Stimulated activated CD4-positive, alpha-beta T cell treated with anti-CD3 and anti-CD28 coated beads, Interleukin-4, amount 100 ng/mL, for 24 hours (primary cell): ENCODE results near the gene SEZ6.

ENCODE experiments used
- DNase-seq: peaks from one replicate; pipeline ENCODE4 v3.0.0-alpha.2; 2020

The SEZ6 gene

DNA sequence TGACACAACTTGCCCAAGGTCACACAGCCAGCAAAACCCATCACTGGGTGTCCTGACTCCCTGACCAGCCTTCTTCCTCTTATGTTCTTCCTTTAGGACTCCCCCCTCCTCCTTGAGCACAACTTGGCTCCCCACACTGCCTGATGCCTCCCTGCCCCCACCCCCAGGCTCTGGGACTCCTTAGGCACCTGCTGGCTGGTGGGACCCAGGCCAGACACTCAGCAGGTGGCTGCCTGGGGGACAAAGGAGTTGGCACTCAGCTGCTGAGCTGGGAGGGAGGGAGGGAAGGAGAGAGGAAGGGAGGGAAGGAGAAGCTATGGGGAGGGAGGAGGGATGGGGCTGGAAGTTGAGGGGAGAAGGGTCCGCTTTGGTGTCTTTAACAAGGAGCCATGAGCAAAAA lies 8.0 kb downstream of the SEZ6 start:
- DNase-seq: no peak

DNA sequence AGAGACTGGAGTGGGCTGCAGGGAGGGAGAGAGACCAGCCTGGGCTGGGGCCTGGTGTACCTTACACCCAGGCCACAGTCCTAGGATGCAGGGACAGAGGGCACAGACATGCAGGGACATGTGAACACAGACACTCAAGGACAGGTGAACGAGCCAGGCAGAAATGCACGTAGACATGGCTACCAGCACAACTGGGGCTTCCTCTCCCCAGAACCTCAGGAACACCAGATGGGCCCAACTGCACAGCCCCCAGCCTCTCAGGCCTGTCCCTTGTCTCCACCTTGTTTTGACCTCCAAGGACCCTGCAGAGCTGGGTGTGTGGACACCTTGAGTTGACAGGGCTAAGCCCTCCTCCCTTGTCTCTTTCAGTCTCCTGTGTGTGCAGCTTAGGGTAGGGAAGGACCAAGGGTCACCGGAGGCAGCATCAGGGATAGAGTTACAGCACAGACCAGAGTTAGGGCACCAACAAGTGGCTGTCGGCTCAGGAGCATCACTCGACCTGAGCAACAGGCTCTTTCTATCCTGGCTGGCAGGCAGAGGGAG lies 9.2 kb downstream of the SEZ6 start:
- DNase-seq: no peak

DNA sequence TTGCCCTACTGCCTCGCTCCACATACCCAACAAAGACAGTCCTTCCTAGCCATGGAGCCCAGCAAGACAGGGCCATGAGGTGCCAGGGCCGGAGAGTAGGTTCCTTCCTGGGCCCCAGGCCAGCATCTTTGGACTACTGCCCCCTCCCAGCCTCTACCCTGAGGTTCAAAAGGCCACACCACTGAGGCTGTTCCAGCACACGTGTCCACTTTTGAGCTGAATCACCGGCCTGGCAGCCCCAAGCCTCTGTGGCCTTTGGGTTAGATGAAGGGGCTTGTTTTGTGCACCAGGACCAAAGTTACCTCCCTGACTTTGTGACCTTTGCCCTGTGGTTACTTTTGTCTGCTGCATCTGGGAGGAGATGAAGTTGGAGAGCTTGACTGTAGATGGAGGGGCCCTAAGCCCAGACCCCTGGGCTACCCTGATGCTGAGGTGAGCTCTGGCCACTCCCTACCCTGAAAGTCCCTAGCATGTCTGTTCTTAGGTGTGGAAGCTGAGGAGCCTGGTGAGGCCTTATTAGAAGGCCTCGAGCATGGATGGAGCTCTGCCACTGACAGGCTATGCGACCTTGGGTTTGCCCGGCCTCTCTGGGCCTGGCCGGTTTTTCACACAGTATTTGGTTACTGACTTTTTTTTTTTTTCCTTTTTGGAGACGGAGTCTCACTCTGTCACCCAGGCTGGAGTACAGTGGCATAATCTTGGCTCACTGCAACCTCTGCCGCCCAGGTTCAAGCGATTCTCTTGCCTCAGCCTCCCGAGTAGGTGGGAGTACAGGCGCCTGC lies 12.0 kb downstream of the SEZ6 start:
- DNase-seq: no peak

DNA sequence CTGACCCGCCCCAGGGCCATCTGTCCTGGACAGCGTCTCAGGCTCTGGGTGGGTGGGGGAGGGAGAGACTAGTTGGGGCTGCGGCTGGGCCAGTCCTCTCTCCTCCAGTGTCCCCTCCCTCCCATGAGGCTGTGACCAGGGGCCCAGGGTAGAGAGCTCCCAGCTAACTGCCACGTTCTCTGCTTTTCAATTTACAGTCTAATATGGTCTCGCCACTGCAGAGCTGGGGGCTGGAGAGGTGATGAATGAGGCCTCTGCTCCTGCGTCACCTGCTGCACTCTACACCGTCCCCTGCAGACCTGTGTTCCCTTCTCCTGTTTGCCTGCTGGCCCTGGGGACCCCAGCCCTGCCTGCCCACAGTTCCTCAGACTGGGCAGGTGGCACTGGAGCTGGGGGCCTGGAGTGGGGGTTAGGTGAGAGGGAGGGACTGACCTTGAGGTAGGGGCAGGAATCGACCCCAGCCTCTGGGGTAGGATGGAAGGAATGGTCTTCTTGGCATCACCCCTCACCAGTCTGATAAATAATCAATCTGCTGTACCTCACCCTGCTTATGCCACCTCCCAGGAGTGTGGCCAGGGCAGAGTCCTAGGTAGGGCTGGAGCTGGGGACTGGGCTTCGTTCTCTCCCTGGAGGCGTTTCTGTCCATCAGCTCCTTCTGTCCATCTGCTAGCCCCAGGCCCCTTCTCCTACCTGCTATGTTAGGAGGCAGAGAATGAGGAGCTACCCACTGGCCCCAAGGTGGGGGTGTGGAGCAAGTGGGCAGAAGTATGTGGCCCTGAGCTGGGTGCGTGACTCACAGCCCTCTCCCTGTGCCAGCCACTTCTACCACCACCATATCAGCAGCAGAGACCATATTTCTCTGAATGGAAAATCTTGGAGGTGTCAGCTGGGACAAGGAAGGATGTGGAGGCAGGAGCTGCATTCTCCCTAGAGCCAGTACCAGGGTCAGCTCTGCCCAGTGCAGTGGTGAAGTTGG lies 12.9 kb downstream of the SEZ6 start:
- DNase-seq: no peak

DNA sequence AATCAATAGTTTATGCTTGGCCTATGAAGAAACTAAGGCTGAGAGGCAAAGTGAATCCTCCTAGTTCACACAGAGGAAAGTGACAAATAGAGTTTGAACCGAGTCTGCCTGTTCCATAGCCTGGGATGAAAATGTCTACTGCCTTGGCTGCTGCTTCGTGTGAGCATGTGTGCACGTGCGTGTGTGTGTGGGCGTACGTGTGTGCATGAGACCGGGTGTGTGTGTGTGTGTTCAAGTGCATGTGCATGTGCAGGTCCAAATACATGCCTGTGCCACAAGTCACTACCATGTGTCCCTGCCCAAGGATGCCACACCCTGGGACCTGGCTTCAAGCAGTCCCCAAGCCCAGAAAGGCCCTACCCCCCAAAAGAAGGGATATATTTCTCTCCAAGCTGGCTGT lies 13.6 kb downstream of the SEZ6 start:
- no peak for DNase-seq

DNA sequence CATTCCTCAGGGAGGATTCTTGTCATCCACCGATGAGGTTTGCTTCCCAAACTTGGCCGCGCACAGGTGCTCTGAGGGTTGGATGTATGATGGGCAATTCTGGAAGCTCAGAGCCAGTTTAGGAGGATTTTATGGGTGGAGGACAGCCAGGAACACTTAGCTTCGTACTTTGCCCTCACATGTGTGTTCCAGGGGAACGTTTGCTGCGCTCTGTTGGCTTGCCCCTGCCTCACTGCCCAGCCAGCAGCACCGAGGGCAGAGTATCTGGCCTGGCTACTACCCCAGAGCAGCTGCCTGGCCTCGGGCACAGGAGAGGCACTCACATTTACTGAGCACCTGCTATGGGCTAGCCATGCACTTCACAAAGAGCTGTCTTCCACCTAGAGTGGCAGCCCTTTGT lies 14.1 kb downstream of the SEZ6 start:
- DNase-seq: no peak

DNA sequence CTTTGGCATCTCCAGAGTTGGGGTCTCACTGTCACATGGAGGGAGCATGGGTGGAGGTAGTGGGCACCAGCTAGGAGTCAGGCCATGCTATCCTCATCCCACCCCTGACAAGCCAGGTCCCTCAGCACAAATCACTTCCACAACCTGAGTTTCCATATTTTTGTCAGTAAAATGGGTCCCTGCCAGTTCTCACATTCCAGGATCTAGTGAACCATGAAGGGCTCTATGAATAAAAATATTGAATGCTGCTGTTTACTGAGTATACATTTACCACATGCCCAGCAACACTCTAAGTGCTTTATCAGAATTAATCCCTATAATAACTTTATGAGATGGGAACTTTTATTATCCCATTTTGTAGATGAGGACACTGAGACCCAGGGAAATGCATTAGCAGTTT lies 16.8 kb downstream of the SEZ6 start:
- no peak for DNase-seq

DNA sequence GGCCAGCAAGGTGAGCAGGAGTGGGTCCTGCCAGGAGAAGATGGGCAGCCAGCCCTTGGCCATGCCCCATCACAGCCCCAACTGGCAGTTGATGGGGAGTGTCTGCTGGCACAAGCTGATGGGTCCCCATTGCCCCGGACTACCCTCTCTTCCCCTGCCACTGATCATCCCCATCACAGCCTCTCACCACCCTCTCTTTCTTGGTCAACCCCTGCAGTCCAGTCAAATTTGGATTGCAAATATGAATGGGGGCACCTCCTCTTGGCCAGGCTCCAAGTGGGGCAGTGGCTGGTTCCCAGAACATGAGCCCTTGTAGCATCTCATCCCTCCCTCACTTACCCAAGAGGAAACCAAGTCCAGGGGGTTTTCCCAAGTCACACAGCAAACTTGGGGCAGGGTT lies 17.4 kb downstream of the SEZ6 start:
- DNase-seq: no peak

DNA sequence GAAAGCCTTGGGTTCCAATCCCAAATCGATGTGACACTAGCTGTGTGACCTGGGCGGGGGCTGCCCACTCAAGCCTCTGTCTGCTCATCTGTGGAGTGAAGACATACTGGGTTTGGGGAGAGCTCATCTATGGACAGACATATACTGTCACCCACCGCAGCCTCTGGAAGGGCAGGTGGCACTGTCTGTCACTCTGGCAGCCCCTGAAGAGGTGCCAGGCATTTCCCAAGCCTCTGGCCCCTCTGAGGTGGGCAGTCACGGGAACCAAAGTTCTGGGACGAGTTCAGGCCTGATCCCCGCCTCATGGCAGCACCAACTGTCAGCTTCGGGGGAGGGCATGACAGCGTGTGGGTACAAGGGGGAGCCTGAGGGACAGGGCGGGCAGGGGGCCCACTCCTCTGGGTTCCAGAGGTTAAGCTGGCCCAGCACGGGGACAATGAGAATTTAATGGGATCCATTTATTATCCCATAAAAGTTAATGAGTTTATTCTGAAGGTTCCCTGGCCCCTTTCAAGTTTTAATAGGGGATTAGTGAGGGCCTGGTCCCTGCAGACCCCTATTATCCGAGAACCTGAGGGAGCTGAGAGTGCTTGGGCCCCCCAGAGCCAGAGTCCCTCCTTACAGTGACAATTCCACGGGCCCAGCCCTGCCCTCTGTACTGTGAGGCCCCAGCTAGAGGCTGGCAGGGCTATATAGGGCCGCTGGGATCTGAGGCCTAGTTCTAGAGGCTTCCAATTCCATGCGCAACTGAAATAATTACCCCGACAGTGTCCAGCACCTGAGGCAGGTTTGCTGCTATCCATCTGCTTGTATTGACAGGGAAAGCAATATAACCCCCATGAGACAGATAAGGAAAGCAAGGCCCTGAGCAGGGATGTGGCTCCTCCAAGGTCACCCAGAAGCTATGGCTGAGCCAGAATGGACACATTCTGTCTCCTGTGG lies 18.8 kb downstream of the SEZ6 start:
- DNase-seq: no peak

DNA sequence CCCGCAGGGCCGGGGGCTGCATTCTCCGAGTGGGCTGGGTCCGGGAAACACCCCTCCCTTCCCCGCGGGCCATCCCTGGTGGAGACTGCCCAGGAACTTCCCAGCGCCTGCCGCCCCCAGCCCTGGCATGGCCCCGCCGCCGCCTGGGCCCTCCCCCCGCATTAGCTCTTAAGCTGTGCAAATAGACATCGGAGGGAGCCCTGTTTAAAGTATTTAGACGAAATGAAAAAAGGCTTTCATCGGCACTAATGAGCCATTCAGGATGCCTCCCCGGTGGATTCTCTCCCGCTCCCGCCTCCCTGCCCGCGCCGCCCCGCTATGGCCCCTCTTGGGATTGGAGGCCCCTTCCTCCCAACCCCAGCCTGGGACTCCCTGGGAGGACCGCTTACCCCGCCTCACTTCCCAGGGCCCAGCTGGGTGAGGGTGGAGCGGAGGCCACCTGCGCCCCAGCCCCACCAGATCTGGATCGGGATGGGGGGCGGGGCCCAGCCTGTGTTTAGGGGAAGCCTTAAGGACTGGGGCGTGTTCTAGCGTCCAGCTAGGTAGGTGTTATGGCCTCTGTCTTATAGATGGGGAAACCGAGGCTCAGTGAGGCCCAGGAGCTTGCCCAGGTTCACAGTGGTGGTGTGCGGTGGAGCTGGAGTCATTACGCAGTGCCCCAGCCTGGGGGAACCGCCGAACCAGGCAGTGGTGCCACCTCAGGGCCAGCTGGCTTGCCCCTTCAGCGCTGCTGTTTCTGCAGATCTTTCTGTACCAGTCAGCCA lies 19.7 kb downstream of the SEZ6 start:
- DNase-seq: no peak

DNA sequence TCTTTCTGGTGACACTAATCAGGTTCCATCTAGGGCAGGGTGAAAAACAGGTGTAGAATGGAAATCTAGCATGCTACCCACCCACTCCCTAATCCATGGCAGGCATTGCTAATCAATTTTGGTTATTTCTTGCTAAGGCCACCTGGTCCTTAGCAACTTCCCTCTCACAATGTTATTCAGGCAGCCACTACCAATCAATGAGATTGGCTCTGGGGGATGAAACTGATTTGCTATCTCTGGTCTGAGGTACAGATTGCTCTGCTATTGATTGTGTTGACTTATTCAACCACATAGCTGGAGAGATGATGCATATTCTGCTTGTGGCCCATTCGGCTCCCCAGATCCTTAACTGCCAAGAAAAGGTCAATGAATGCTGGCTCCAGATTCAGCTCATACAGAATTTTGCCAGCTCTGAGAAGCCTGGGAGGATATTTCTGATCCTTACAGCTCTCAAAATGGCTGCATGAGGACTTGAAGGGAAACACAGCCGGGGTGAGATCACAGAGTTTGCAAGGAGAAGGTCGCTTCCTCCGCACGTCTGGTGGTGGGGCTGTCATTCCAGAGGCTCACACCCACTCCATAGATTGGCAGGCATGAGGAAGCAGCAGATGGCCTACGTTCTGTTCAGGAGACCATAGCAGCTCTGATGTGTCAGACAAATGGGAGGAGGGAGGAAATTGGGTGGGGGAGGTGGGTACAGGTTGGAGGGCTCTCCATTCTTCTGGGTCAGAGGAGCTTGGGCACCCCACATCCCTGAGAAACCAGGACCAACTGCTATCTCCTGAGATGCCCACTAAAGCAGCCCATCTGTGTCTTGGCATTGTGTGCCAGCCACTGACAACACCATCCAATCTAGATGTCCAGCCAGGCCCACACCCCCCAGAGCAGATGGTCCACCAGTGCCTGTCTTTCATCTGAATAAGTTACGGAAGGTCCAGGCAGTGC lies 22.3 kb downstream of the SEZ6 start:
- DNase-seq: no peak

DNA sequence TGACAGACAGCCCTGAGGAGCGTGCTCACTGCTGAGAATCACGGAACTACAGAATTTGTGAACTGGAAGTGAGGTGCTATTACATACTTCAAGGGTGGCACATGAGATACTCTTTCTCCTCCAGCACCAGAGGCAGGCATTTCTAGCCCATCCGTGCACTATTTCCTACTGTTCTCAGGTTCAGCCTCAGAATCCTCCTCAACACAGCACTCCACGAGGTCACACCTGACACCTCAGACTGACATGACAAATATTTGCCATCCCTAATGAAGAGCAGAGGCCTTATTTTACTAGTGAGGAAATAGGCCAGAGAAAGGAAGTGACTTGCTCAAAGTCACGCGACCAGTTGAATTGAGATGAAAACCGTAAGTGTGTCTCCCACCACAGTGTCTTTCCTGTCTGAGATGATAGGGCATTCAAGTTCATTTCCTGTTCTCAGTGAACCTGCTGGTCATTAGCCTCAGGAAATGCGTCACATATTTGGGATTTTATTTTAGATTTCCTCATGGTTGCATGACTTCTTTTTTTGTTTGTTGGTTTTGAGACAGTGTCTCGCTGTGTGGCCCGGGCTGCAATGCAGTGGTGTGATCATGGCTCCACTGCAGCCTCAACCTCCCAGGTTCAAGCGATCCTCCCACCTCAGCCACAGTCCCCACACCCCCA lies 23.6 kb downstream of the SEZ6 start:
- DNase-seq: peak; percentile 54

DNA sequence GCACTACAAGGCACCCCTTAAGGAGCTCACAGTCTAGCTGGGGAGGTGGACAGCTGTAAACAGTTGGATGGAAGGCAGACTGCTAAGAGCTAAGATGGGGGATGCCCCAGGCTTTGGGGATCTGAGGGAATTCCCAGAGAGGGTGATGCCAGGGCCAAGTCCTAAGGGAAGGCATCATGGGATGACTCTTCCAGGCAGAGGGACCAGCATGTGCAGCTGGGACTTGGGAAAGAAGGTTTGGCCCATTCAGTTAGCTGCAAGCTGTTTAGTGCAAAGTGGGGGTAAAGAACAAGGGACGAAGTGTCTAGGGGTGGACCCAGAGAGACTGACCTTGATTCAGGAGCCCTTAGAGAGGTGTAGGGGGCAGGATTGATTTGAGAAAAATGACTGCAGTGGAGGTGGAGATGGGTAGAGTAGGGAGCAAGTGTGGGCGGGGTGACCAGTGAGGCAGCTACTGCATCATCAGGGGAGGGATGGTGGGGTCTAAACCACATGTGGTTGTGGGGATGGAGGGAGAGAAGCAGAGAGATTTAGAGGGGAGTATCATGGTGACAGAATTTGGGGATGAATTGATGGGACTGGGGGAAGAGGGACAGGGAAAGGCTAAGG lies 27.4 kb downstream of the SEZ6 start:
- no peak for DNase-seq

DNA sequence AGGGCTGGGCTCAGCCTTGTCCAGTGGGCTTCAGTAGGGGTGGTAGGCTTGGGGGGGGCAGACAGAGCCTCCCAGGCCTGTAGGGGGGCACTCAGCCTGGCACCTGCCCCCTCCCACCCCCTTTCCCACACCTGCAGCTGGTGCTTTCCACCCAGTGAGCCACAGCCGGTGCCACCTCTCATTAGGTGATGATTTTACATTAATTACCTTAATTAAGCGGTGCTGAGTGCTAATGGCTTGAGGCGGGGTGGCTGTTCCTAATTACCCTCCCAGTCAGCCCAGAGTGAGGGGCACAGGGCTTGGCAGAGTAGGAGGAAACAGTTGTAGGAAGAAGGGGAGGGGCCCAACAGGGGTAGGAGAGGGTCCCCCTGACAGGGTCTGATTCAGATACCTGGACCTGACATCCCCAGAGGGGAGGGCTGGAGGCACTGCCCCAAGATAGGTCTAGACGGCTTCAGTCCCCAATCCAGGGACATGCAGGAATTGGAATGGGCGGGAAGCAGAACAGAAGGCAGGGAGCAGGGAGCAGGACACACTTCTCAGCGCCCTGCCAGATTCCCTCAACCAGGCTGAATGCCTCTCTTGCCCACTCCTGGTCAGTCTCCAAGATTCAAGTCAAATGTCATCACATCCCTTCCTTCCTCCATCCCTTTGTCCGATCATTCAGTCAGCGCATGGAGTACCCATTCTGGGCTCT lies 28.0 kb downstream of the SEZ6 start:
- no peak for DNase-seq

DNA sequence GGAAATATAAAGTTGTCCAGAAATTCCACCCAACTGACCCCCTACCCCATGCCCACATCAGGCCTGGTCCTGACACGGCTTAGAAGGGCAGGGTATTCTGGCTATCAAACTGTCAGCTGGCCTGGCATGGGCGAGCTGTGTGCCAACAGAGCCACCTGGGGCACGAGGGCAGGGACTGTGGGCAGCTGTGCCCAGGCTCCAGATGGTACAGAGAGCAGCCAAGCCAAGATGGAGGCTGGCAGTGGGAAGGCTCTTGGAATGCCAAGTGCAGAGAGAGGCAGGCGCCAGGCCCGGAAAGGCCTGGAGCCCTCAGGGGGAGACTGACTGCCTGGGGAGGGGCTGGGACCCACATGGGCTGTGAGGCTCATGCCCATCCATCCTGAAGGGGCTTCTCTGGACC lies 30.2 kb downstream of the SEZ6 start:
- no peak for DNase-seq

DNA sequence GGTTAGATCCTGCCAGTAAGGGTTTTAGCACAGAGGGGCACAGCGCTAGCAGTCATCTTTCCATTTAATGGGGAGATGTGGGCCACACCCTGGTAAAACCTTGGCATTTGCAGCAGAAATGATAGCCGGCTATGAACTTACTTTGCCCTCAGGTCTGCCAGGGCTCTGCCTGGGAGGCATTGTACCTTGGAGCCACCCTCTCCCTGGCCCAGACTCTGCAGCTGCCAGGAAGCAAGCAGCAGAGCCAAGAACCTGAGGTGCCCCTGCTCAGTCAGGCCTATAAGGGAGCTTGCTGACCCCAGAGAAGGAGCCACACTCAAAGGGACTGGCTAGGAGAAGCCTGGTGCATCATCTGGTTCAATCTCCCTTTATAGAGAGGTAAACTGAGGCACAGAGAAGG lies 30.8 kb downstream of the SEZ6 start:
- DNase-seq: no peak

DNA sequence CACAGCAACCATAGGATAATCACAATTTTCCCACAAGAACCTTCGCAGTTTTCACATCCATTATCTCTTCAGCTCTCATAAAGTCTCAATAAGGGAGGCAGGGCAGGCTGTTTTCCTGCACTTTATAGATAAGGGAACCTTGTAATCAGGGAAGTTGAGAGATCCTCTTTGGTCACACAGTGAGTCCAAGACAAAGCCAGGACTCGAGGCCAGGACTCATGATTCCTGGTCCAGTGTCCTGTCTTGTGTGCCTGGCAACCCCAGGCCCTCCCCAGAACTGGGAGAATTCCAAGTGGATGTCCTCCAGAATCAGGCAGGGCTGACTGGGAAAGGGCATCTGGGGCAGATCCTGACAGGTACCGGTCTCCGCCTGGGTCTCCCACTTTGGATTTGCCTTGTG lies 31.4 kb downstream of the SEZ6 start:
- DNase-seq: no peak

DNA sequence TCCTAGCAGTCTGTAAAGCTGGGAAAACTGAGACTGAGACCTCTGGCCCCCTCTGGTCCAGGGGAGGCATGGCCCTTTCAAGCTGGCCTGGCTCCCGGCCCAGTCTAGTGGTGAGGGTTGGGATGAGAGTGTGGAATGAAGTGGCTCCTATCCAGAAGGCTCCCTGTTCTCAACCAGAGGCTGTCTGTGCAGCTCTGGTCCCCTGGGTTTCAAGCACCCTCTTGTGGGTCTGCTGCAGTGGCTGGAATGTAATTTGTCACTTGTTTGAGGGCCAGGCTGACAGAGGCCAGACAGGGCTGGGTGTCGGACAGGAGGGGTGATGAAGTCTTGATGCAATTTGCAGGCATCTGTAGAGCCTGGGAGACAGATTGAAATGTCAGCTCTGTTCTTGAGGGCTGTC lies 32.4 kb downstream of the SEZ6 start:
- DNase-seq: no peak

DNA sequence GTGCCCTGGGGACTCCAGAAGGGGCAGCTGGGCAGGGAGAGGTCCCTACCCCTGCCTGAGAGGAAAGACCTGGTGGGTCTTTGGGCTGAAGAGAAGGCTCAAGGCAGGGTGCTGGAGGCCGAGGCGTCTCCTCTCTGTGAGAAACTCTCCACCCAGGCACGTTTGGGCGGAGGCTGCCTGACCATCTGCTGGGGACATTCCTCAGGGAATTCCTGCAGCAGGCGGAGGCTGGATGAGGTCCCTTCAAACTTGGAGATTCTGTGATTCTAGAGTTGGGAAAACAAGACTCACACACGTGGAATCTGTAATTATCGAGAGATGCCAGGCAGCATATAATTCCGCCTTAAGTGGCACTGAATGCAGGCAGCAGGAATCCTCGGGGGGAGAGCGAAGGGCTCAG lies 33.4 kb downstream of the SEZ6 start:
- DNase-seq: no peak
